GM12878 (cell line): ENCODE results near the gene TAF13. TPM values are rescaled to one million over a fixed set of nuclear protein-coding genes. Genes with fewer than 3 reads are reported as not detected.
"Not testable (repeated sequence)": the region's sequence is repeated elsewhere in the genome, so short reads cannot be mapped to it uniquely, and the experiment has no call there.

Source experiments
- ATAC-seq: fragments of 200-7000 bp; cut with Tn5 transposase; 3 replicates; pipeline ENCODE4 v1.9.1; 2020; ENCODE audit warnings: mild to moderate bottlenecking, moderate library complexity
- BruUV-seq: library from RNA; stranded (reverse); fragments of 400-500 nt; replicated peaks from 2 replicates; lab custom pipeline; 2021; lab: Mats Ljungman, UMichigan
- CTCF ChIA-PET: fragments of 300-600 bp; sonication (Branson Sonifier 250); formaldehyde crosslinking; extraction: SDS; loops from one replicate; lab custom pipeline; 2021; ENCODE audit warnings: inconsistent platforms; lab: Yijun Ruan, JAX
- POLR2A ChIA-PET: fragments of 350-600 bp; formaldehyde crosslinking; extraction: SDS; loops from one replicate; lab custom pipeline; 2021; ENCODE audit warnings: inconsistent platforms; lab: Charles Lee
- RAD21 ChIA-PET: fragments of 300-600 bp; sonication (Branson Sonifier 250); formaldehyde crosslinking; loops from one replicate; lab custom pipeline; 2023; ENCODE audit warnings: antibody characterized with exemption; ENCODE audit not compliant: unreplicated experiment; lab: Charles Lee
- SMC1A ChIA-PET: fragments of 300-600 bp; sonication (Branson Sonifier 250); formaldehyde crosslinking; loops from one replicate; lab custom pipeline; 2023; ENCODE audit not compliant: unreplicated experiment, uncharacterized antibody; lab: Charles Lee
- DNase-seq: peaks from one replicate; pipeline ENCODE4 v3.0.0-alpha.2; 2011; ENCODE audit warnings: low read depth, low spot score
- FAIRE-seq: peaks from 3 replicates; lab custom pipeline; 2011; peaks lifted over from hg19 to GRCh38; lab: Jason Lieb, UNC
- H2AFZ ChIP-seq: 2 replicates; pipeline ENCODE4 v1.6.0; 2011; ENCODE audit warnings: low read depth, low read length, control low read depth; ENCODE audit not compliant: control insufficient read depth
- H3K27ac ChIP-seq: 2 replicates; pipeline ENCODE4 v1.5.1; 2011; ENCODE audit warnings: control low read depth; ENCODE audit not compliant: control insufficient read depth, insufficient read depth
- H3K27me3 ChIP-seq, 2 experiments: replicated peaks in 1 of 2; 2 replicates each; pipeline versions ENCODE4 v1.6.0 to v1.6.1; 2011; ENCODE audit warnings: low read length in 1 of 2; ENCODE audit not compliant: control insufficient read depth in 2 of 2, insufficient read depth in 2 of 2
- H3K36me3 ChIP-seq, 2 experiments: 2 replicates each; pipeline ENCODE4 v1.5.1; 2011; ENCODE audit warnings: low read length in 1 of 2; ENCODE audit not compliant: control insufficient read depth in 2 of 2, insufficient read depth in 2 of 2
- H3K4me1 ChIP-seq: 2 replicates; pipeline ENCODE4 v1.6.1; 2011; ENCODE audit warnings: mild to moderate bottlenecking, low read length, moderate library complexity, mixed read lengths; ENCODE audit not compliant: control insufficient read depth, insufficient read depth
- H3K4me2 ChIP-seq: 2 replicates; pipeline ENCODE4 v1.6.0; 2011; ENCODE audit warnings: control low read depth; ENCODE audit not compliant: control insufficient read depth, insufficient read depth
- H3K4me3 ChIP-seq: fragments of 200-600 bp; sonication (generic); 2 replicates; pipeline ENCODE4 v1.5.1; 2016
- H3K79me2 ChIP-seq: 2 replicates; pipeline ENCODE4 v1.6.0; 2011; ENCODE audit warnings: low read length; ENCODE audit not compliant: control insufficient read depth, insufficient read depth
- H3K9ac ChIP-seq: 2 replicates; pipeline ENCODE4 v1.8.0; 2011; ENCODE audit warnings: low read length, control low read depth, mixed read lengths; ENCODE audit not compliant: control insufficient read depth, insufficient read depth
- H3K9me3 ChIP-seq: replicated peaks from 3 replicates; pipeline ENCODE4 v1.5.1; 2011; ENCODE audit warnings: mild to moderate bottlenecking, low read length; ENCODE audit not compliant: control insufficient read depth, insufficient read depth
- H4K20me1 ChIP-seq: 2 replicates; pipeline ENCODE4 v1.6.0; 2011; ENCODE audit not compliant: control insufficient read depth, insufficient read depth
- RB1 ChIP-seq: fragments of 450-650 bp; formaldehyde crosslinking; IDR thresholded peaks from 2 replicates; pipeline ENCODE4 v1.6.1; 2017; ENCODE audit warnings: mild to moderate bottlenecking, borderline replicate concordance
- SREBF1 ChIP-seq: IDR thresholded peaks from 2 replicates; pipeline ENCODE4 v1.6.1; 2012; ENCODE audit warnings: mild to moderate bottlenecking, low read length
- WGBS: methylation state at CpG from one replicate; pipeline ENCODE4 v1.1.6; 2016; ENCODE audit warnings: low lambda C conversion rate; ENCODE audit not compliant: insufficient replicate concordance, insufficient coverage; ENCODE audit errors: missing lambda C conversion rate; 5-methylcytosine and 5-hydroxymethylcytosine counted together
- in situ Hi-C: fragments of 300-500 bp; cut with MboI; formaldehyde crosslinking; loops from 9 replicates; pipeline ENCODE4 v1.14.3; 2018; ENCODE audit warnings: mixed read lengths
- intact Hi-C: fragments of 100-400 bp; cut with micrococcal nuclease; formaldehyde crosslinking; loops from one replicate; pipeline ENCODE4 v1.14.2; 2022; ENCODE audit not compliant: unreplicated experiment
- polyA plus RNA-seq, 11 experiments: library from polyadenylated mRNA; depleted of rRNA in 4 of 11; unstranded in 6 of 11; stranded (reverse) in 5 of 11; fragments of >200 nt; fragmentation: Nextera tagmentation in 4 of 11; fragmentation: Illumina TruSeq in 1 of 11; extraction: Ambion mirVana in 4 of 11; extraction: Trizol in 1 of 11; gene quantifications; 1 replicate in 1 of 11; 2 replicates in 10 of 11; pipeline versions ENCODE4 v1.2.1 to v1.2.3, GENCODE V29; 2011 to 2016; ENCODE audit warnings: inconsistent platforms in 2 of 11, missing spikeins in 2 of 11, low read depth in 1 of 11
- total RNA-seq, 4 experiments: library from RNA; depleted of rRNA in 3 of 4; stranded (reverse); fragments of >200 nt in 3 of 4; fragmentation: Illumina TruSeq in 1 of 4; extraction: Trizol in 1 of 4; gene quantifications; 2 replicates each; pipeline versions ENCODE4 v1.2.1 to v1.2.3, GENCODE V29; 2013 to 2021

Gene TAF13
- total and polyA plus RNA-seq, 10 of the 15 experiments (the other 5 are each of a cell fraction or from before 2014, with no cell fraction given) = 8.1 to 30.6 (median 18.0) TPM

- no peak for TF ChIP-seq SREBF1
- TF ChIP-seq, all 136 proteins: peak for 0
Measured at GRCh38 chr1:109059026-109059425, 16.8 kb downstream of the TAF13 start (continued).

- BruUV-seq = no TSS peak
- H3K4me3 ChIP-seq = no peak overlapping the region
- ChIA-PET CTCF (no interaction called here), POLR2A (no interaction called here), SMC1A (no interaction called here), RAD21 (no interaction called here)
- H3K36me3 ChIP-seq = no peaks in the 10 kb centered on the region
- H3K4me2 ChIP-seq = no peak overlapping the region
- intact Hi-C loops = no loop called here
- no peaks in the 10 kb centered on the region for H3K79me2 ChIP-seq
- no peak for FAIRE-seq
- TF ChIP-seq RB1 = no peak
- no peaks in the 10 kb centered on the region for H3K4me1 ChIP-seq
- H3K27me3 ChIP-seq = no peaks in the 10 kb centered on the region
- 67% methylated on average over 3 of the region's 3 CpGs for WGBS
- H3K27ac ChIP-seq = no peak overlapping the region
- in situ Hi-C loops = no loop called here
- no peaks in the 10 kb centered on the region for H3K9me3 ChIP-seq
- ATAC-seq = no peak
- no peak overlapping the region for H2AFZ ChIP-seq
- no peaks in the 10 kb centered on the region for H4K20me1 ChIP-seq
- H3K9ac ChIP-seq = no peak overlapping the region
- no peak for DNase-seq
Measured at GRCh38 chr1:109056064-109056463, 19.7 kb downstream of the TAF13 start.

GRCh38 chr1:109052145-109052544 lies 23.7 kb downstream of the TAF13 start:
- CTCF ChIA-PET, H3K27ac ChIP-seq, POLR2A ChIA-PET, FAIRE-seq, ATAC-seq, H2AFZ ChIP-seq, SMC1A ChIA-PET, H4K20me1 ChIP-seq, DNase-seq, H3K4me1 ChIP-seq, H3K79me2 ChIP-seq, intact Hi-C loops, H3K9me3 ChIP-seq, BruUV-seq, H3K9ac ChIP-seq, H3K4me2 ChIP-seq, RAD21 ChIA-PET, H3K27me3 ChIP-seq, H3K4me3 ChIP-seq, H3K36me3 ChIP-seq, in situ Hi-C loops: not testable (repeated sequence)
- WGBS = 66% methylated on average over 3 of the region's 3 CpGs
